Fibroblast of skin of back (primary cell): ENCODE results near the gene FLII. TPM values are rescaled to one million over a fixed set of nuclear protein-coding genes. Genes with fewer than 3 reads are reported as not detected.
"Not testable (repeated sequence)": the region's sequence is repeated elsewhere in the genome, so short reads cannot be mapped to it uniquely, and the experiment has no call there.

Experiments used
- DNase-seq: peaks from one replicate; pipeline ENCODE4 v3.0.0-alpha.2; 2013
- polyA plus RNA-seq, 2 experiments: library from polyadenylated mRNA; unstranded; fragments of 120-200 nt; gene quantifications; one replicate each; pipeline ENCODE4 v1.2.1, GENCODE V29; 2013; ENCODE audit not compliant: insufficient read length in 2 of 2

FLII gene
- 196 TPM for polyA plus RNA-seq (2013, experiment 1 of 2; ENCODE audit: insufficient read length)
- 143 TPM for polyA plus RNA-seq (2013, experiment 2 of 2; ENCODE audit: insufficient read length)

DNA sequence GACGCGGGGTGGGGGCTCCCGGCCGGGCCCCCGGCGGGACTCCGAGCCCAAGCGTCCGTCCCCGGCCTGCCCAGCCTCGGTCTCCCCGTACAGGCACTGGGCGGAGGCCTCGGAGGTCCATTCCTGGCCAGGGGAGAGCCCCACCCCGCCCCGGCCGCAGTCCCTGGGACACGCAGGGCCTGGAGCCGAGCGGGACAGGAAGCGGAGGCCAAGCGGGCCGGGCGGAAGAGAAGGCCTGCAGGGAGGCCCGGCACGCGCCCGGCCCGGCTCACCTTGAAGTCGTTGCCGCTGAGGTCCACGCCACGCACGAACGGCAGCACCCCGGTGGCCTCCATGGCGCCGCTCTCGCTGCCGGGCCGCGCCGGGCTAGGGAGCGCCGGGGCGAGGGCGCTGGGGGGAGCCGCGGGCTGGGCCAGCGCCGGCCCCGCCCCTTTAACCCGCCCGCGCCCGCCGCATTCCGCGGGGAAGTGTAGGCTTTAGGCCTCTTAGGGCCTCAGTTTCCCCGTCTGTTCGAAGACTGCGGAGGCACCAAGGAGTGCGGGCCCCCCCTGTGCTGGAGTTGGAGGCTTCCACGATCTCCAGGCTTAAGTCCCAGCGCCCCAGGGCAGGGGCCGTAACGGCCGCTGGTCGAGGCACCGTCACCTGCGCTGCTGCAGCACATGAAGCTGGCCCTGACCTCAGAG, at the start of gene FLII:
Gene FLII (minus strand): TSS at position 383 of the 683 bp plus-strand sequence. CDS start 48 bp downstream, at position 335.
- DNase-seq: peak; percentile 48

DNA sequence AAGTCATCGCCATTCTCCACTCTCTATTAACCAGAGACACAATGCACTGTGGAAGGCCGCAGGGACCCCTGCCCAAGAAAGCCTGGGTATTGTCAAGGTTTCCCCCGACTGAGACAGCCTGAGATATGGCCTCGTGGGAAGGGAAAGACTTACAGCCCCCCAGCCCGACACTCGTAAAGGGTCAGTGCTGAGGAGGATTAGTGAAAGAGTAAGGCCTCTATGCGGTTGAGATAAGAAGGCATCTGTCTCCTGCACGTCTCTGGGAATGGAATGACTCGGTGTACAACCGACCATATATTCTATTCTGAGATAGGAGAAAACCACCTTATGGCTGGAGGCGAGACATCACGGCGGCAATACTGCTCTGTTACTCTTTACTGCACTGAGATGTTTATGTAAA, 44.7 kb upstream of the FLII start:
- DNase-seq: not testable (repeated sequence)

DNA sequence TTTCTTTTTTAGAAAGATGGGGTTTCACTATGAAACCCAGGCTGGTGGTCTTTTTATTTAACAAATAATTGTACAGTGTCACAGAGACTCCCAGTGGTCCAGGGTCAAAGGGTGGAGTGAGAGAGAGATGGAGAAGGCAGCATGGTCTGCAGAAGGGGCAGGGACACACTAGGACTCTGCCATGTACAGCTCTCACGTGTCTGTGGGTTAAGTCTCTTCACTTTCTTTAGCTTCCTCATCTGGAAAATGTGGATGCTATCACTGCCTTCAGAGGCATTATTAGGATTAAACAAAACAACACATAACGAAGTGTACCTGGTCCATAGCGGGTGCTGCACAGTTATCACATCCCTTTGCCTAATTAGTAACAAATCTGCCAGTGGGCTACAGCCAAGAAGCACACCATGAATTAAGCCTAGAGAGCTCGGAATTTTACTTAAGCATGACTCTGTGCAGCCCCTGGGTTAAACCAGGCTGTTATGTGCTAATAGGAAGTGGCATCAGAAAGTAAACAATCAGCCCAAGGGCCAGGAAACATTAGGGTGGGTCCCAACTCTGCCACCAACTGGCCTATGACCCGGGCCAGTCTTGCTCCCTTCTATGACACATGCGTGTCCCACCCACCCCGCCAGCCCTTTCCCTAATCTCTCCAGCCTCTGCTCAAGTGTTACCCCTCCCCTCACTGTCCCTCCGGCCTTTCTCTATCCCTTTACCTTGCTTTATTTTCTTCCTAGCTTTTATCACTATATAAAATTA, 42.4 kb upstream of the FLII start:
- DNase-seq: no peak

DNA sequence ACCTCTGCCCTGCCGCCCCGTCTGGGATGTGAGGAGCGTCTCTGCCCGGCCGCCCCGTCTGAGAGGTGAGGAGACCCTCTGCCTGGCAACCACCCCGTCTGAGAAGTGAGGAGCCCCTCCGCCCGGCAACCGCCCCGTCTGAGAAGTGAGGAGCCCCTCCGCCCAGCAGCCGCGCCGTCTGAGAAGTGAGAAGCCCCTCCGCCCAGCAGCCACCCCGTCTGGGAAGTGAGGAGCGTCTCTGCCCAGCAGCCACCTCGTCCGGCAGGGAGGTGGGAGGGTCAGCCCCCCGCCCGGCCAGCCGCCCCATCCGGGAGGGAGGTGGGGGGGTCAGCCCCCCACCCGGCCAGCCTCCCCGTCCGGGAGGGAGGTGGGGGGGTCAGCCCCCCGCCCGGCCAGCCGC, 39.5 kb upstream of the FLII start:
- DNase-seq: not testable (repeated sequence)

DNA sequence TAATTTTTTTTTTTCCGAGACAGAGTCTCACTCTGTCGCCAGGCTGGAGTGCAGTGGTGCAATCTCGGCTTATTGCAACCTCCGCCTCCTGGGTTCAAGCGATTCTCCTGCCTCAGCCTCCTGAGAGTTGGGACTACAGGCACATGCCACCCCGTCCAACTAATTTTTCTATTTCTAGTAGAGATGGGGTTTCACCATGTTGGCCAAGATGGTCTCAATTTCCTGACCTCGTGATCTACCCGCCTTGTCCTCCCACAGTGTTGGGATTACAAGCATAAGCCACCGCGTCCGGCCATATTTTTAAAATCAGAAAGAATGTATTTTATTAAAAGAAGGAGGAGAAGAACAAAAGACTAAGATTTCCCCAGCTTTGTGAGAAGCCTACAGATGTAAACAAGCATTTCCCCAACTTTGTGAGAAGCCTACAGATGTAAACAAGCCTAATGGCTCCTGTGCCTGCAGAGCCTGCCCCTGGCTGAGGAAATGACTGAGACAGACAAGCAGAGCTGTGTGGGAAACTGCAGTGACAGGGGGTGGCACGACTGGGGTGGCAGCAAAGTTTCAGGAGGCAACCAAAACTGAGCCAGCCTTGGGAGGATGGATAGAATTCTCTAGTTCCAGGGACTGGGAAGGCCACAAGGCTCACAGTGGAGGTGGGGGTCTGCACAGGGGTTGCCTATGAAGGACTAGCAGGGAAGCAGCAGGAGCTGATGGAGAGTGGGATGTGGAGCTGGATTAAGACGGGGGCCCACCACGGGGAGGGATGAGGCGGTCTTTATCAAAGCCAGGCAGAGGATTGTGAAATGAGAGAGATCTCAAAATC, 33.4 kb upstream of the FLII start:
- no peak for DNase-seq

DNA sequence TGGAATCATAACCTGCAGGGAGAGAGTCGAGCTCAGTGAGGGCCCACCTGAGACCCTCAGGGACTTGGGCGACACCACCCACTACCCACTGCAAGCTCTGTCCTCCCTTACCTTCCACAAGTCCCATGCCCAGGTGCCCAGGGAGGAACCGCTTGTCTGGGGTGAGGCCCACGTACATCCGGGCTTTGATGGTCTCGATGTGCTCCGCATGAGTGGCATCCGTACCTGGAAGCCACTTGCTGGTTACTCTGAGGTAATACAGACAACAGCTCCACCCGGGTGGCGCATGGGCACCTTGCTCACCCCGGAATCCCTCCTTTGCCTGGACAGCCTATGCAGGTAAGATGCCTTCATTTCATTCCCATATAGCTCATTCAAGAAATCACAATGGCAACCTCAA, 26.8 kb upstream of the FLII start:
- no peak for DNase-seq

DNA sequence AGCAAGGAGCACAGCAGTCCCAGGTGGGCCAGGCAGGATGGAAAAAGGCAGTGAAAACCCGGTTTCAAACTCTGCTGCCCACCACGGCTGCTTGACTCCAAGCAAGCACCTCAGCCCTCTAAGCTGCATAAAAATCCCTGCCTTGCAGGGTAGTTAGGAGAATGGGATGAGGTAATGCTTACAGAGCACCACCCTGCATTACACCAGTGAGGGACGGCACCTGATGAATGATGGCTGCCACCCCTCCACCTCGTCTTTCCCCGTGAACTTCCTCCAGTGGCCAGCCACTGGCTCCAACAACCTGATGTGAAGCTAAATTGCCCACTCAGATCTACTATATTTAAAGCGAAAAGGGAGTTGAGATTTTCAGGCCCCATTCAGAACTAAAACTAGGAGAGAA, 23.2 kb upstream of the FLII start:
- no peak for DNase-seq

DNA sequence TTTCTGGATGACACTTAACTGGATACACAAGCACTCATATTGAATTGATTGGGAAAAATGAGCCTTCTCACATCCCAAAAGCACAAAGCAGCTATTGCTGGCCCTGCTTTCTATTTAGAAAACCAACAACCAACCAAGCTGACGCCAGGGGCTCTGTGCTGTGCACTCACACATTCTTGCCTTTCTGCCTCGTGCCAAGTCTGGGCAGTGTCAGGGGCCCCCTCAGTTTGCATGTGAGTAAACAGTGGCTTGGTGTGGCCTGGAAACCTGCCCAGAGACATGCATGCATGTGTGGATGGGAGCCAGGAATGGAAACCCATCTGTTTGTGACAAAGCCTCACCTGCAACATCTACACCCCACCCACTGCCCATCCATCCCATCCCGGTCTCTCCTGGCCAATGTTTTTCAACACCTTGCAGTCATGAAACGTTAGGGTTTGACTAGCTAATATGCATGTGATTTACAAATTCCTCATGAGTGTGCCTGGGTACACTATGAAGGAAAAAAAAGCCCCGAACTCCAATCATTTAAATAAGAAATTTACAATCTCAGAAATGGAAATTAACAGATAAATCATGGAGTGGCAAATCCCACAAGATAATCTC, 22.3 kb upstream of the FLII start:
- DNase-seq: no peak

DNA sequence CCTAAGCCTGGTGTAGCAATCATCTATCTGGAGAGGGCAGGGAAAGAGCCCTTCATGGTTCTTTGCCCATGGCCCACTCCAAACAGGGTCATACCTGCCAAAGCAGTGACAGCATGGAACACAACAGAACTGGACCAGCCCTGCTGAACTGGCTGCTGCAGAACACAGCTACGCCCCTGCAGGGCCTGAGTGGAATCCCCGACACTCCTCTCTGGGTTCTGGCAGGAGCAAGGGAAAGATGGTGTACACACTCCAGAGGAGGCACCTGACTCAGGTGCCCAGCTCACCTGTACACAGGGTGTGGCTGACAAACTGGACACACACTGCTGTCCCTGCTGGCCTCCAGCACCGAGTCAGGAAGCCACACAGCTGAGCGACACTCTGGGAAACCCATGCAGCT, 21.7 kb upstream of the FLII start:
- no peak for DNase-seq

DNA sequence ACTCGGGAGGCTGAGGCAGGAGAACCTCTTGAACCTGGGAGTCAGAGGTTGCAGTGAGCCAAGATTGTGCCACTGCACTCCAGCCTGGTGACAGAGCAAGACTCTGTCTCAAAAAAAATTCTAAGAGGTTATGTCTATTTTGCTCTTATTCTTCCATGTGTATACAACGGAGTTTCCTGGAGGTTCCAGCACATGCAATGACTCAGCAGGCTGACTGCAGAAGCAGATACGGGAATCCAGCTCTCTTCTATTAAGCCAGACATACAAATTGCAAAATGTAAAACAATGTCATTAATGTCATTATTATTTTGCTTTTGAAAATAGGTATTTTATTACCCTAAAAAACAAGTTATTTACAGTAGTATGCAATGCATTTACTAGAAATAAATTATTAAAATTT, 20.3 kb upstream of the FLII start:
- DNase-seq: no peak

DNA sequence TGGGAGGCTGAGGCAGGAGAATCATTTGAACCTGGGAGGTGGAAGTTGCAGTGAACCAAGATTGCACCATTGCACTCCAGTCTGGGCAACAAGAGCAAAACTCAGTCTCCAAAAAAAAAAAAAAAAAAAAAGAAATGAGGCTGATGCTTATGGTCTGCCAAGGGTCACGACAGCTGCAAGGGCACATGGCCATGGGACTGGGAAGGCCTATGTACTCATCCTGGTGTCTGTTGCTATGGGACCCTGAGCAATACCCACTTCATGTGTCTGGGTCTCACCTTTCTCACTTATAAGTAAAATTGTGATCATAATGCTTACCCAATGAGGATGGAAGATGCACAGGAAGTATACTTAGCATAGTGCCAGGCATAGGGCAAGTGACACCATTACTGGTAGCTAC, 18.5 kb upstream of the FLII start:
- DNase-seq: no peak

DNA sequence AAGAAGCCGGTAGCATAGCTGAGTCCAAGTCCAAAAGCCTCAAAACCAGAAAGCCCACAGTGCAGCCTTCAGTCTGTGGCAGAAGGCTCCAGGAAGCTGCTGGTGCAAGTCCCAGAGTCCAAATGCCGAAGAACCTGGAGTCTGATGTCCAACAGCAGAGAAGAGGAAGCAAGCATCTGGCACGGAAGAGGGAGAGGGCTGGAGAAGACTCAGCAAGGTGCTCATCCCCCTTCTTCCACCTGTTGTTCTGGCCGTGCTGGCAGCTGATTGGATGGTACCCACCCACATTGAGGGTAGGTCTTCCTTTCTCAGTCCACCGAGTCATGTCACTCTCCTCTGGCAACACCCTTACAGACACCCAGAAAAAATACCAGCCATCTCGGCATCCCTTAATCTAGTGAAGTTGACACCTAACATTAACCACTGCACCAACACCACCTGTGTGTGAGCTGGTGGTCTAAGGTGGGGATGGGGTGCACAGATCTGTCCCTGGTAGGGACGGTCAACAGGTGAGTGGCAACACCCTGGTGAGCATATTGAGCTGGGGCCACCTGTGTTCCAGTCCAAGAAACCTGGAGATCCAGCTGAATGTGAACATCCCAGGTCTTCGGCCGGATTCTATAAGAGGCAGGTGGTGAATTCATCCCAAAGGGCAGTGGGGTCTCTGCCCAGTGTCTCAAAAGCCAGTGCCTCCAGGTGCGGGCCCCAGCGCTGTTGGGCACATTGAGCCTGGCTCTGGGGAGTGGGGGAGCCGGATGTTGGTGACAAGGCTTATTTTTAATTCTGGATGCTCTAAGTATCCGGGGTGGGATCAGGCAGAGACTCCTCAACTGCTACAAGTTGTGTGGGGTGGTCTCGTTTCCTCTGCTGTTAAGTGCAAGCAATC, 11.8 kb upstream of the FLII start:
- DNase-seq: no peak

DNA sequence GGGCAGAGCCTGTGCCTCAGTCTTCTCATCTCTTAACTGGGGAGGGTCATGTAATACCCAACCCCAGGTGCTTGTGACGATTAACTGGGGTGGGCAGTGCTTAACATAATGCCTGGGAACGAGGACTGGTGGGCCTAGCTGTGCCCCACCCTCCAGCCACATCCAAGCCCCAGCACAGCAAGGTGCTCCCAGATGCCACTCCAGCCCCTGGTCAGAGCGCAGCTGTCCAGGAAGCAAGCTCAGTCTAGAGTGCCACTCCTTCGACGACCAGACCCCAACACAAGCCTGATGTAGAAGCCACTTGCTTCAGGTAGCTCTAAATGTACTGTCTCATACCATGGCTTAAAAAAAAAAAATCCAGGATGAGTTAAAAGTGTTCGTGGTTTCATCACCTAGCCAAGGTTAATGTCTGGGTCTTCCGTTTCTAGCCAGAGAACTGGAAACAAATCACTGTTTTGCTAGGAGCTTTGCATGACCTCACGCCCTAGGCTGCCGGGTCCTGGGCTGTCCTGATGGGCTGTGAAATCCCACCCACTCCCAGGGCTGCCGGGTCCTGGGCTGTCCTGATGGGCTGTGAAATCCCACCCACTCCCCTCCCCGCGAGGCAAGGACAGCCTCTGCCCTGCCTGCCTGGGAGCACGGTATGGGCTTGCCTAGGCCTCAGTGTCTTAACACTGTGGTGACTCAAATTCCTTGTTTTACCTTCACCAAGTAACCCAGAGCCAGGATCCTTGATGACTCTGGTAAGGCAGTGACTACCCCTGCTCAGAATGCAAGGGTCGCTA, 9.6 kb upstream of the FLII start:
- peak; percentile 74 for DNase-seq

DNA sequence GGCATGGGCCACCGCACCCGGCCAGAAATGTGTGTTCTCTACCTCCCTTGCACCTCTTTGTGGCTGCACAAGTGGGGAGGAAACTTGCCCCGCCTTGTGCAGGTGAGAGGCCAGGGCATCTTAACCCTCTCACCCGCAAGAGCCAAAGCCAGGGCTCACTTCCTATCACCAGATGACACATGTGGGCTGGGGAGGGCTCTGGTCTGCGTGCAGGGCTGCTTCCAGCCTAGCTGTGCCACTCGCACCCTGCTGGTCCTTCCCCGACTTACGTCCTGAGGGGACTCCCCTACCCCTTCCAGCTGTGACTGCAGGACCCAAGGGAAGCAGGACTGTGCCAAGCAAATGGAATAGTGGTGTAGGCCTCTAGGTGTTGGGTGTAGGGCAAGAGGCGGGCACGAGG, 8.8 kb upstream of the FLII start:
- no peak for DNase-seq

DNA sequence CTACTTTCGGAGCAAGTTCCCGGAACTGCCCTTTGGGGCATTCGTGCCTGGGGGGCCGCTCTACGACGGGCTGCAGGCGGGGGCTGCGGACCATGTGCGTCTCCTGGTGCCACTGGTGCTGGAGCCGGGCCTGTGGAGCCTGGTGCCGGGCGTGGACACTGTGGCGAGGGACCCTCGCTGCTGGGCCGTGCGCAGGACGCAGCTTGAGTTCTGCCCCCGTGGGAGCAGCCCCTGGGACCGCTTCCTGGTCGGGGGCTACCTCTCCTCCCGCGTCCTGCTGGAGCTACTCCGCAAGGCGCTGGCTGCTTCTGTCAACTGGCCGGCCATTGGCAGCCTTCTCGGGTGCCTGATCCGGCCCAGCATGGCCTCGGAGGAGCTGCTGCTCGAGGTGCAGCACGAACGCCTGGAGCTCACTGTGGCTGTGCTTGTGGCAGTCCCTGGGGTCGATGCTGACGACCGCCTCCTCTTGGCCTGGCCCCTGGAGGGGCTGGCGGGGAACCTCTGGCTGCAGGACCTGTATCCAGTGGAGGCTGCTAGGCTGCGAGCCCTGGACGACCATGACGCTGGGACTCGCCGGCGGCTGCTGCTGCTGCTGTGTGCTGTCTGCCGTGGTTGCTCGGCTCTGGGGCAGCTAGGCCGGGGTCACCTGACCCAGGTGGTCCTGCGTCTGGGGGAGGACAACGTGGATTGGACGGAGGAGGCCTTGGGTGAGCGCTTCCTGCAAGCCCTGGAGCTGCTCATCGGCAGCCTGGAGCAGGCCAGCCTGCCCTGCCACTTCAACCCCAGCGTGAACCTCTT, 5.5 kb upstream of the FLII start:
- DNase-seq: no peak

DNA sequence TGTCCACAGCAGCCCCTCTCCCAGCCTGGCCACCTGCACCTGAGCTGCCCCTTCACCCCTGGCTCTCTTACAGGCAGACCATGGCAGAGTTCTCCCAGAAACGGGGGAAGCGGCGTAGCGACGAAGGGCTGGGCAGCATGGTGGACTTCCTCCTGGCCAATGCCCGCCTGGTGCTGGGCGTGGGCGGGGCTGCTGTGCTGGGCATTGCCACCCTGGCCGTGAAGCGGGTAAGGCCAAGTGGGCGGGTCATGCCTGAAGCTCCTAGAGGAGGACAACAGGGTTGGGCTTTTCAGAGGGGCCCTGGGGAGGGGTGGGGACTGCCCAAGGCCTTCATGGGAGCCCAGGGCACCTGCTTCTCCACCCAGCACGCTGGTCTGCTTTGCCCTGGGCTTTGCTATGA, 4.1 kb upstream of the FLII start:
- no peak for DNase-seq

DNA sequence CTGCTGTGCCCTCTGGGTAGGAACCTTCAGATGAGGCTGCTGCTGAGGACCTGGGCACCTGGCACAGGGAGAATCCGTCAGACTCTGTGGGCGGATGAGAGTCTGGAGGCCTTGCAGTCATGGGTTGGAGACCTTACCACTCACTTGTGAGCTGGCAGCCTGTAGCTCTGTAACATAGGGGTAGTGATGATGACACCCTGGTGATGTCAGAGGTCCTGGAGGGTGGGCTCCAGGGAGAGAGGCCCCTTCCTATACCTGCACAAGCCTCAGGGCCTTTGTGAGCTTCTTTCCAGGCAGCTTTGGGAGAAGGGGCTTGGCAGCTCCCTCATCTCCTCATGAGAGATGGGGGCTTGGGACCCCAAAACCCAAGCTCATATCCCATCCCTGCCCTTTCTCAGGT, 3.6 kb upstream of the FLII start:
- DNase-seq: no peak

DNA sequence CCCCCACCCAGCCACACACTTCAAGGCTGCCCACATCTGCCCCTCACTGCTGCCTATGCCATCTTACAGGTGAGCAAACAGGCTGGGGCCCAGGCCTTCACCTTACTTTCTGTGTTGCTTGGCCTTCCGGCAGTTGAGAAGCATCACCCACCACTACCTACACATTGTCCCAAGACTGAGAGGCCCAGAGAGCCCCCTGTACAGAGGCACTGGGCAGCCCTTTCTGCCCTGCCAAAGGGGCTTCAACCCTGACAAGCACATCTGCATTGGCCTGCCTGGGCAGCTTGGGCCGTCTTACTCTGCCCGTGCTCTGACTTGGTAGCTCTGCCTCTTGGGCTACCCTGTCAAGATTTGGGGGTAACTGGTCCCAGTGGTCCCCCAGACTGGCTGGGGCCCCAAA, 3.1 kb upstream of the FLII start:
- no peak for DNase-seq

DNA sequence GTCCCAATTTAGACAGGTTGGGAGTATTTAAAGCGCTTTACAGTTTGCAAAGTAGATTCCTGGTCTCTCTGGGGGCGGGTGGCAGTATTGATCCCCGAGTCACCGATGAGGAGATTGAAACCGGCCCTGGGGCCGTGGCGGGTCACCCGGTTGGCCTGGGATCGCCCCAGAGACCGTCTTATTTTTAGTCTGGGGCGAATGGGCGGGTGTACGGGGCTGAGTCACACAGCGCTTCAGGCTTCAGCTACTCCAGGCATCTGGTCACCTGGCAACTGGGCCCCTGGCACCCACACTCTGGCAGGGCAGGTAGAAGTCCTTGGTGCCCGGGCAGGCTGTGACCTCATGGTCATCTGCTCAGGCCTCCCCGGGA, 2.6 kb upstream of the FLII start:
- peak; percentile 46 for DNase-seq
